Activated B cell treated with CpG ODN at 0.5 μM for 24 hours (primary cell): ENCODE data around the gene ITPR3. TPM values are rescaled to one million over a fixed set of nuclear protein-coding genes. Genes with fewer than 3 reads are reported as not detected.

Experiments used
- ATAC-seq: fragments of 200-7000 bp; cut with Tn5 transposase; one replicate; pipeline ENCODE4 v1.10.0; 2021; ENCODE audit warnings: low read depth, mild to moderate bottlenecking, moderate library complexity
- CTCF ChIA-PET: fragments of 350-600 bp; sonication (Branson Sonifier 250); formaldehyde crosslinking; loops from one replicate; lab custom pipeline; 2021; ENCODE audit warnings: antibody characterized with exemption; lab: Charles Lee
- POLR2A ChIA-PET: fragments of 350-600 bp; sonication (Branson Sonifier 250); formaldehyde crosslinking; loops from one replicate; lab custom pipeline; 2021; ENCODE audit warnings: antibody characterized with exemption; lab: Charles Lee
- DNase-seq: peaks from one replicate; pipeline ENCODE4 v3.0.0; 2022
- H3K27ac Mint-ChIP-seq: one replicate; pipeline ENCODE4 v1.8.0; 2020; ENCODE audit warnings: mixed read lengths
- H3K27me3 Mint-ChIP-seq: one replicate; pipeline ENCODE4 v1.8.0; 2021; ENCODE audit warnings: mixed read lengths
- H3K36me3 Mint-ChIP-seq: one replicate; pipeline ENCODE4 v1.8.0; 2021; ENCODE audit warnings: low read depth, mixed read lengths
- H3K4me1 Mint-ChIP-seq: one replicate; pipeline ENCODE4 v1.8.0; 2021; ENCODE audit warnings: mixed read lengths
- H3K4me3 Mint-ChIP-seq: one replicate; pipeline ENCODE4 v1.8.0; 2020; ENCODE audit warnings: mild to moderate bottlenecking, mixed read lengths
- H3K9me3 Mint-ChIP-seq: one replicate; pipeline ENCODE4 v1.8.0; 2020; ENCODE audit warnings: mixed read lengths
- intact Hi-C: fragments of 100-400 bp; cut with micrococcal nuclease; formaldehyde crosslinking; loops from one replicate; pipeline ENCODE4 v1.15.1; 2024
- total RNA-seq: library from RNA; stranded (reverse); gene quantifications from 2 replicates; pipeline ENCODE4 v1.2.3, GENCODE V29; 2022
- TF ChIP-seq, protein P1 (sequence below): fragments of 200-600 bp; IDR thresholded peaks from one replicate; pipeline ENCODE4 v1.8.0; 2022; ENCODE audit warnings: antibody characterized with exemption, mild to moderate bottlenecking

Gene ITPR3
- total RNA-seq, 1 donor from 2014 or later, result 35.5 TPM

DNA sequence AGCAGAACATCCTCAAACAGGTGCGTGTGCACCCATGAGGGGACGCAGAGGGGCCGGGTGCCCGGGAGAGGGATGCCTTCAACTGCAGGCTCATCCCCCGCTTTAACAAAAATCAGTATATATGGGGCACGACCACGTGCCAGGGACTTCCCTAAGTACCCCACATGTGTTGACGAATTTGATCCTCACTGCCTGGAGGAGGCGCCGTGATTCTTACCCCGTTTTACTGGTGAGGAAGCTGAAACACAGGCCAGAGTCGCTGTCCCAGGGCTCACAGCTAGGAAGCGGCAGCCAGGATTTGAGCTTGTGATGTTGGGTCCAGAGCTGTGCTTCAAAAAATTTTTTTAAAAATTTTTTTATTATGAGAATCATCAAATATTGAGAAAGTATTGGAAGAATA lies 44.8 kb downstream of the ITPR3 start:
- Mint-ChIP-seq H3K27ac (no peak overlapping the region), H3K27me3 (no peaks in the 10 kb centered on the region), H3K4me1 (peaks cover 14% of the 10 kb centered on the region), H3K36me3 (peaks cover 70% of the 10 kb centered on the region), H3K4me3 (no peak overlapping the region), H3K9me3 (no peaks in the 10 kb centered on the region)
- intact Hi-C loops, result no loop called here
- CTCF ChIA-PET, result interaction anchor here (1.5 kb wide), 1 partner anchor 34 kb away, joined by 3 read pairs; no protein-coding TSS in a partner anchor
- TF ChIP-seq, protein P1, sequence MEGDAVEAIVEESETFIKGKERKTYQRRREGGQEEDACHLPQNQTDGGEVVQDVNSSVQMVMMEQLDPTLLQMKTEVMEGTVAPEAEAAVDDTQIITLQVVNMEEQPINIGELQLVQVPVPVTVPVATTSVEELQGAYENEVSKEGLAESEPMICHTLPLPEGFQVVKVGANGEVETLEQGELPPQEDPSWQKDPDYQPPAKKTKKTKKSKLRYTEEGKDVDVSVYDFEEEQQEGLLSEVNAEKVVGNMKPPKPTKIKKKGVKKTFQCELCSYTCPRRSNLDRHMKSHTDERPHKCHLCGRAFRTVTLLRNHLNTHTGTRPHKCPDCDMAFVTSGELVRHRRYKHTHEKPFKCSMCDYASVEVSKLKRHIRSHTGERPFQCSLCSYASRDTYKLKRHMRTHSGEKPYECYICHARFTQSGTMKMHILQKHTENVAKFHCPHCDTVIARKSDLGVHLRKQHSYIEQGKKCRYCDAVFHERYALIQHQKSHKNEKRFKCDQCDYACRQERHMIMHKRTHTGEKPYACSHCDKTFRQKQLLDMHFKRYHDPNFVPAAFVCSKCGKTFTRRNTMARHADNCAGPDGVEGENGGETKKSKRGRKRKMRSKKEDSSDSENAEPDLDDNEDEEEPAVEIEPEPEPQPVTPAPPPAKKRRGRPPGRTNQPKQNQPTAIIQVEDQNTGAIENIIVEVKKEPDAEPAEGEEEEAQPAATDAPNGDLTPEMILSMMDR, result no peak
- POLR2A ChIA-PET, result no interaction called here
- DNase-seq, result no peak
- ATAC-seq, result no peak

DNA sequence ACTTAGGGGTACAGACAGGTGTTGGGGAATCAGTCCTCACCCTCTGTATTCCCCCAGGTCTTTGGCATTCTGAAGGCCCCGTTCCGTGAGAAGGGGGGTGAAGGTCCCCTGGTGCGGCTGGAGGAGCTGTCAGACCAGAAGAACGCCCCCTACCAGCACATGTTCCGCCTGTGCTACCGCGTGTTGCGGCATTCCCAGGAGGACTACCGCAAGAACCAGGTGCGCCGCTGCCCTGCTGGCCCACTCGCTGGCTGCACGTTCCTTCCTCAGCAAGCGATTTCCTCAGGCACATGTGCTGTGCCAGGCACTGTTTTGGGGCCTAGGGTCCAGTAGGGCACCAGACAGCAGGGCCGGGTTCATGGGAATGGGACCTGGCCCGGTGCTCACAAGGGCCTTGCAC lies 46.0 kb downstream of the ITPR3 start:
- H3K9me3 Mint-ChIP-seq, result no peaks in the 10 kb centered on the region
- H3K27ac Mint-ChIP-seq, result no peak overlapping the region
- ATAC-seq (no peak), DNase-seq (no peak)
- peaks cover 74% of the 10 kb centered on the region for H3K36me3 Mint-ChIP-seq
- ChIA-PET CTCF (interaction anchor here (0.9 kb wide), 1 partner anchor 34 kb away, joined by 3 read pairs; no protein-coding TSS in a partner anchor), POLR2A (interaction anchor here (1.0 to 1.2 kb wide), 2 partner anchors 45 to 77 kb away, joined by 3 read pairs; no protein-coding TSS in a partner anchor)
- TF ChIP-seq, protein P1, result no peak
- peaks cover 14% of the 10 kb centered on the region for H3K4me1 Mint-ChIP-seq
- H3K4me3 Mint-ChIP-seq, result no peak overlapping the region
- H3K27me3 Mint-ChIP-seq, result no peaks in the 10 kb centered on the region
- intact Hi-C loops, result no loop called here

GRCh38 chr6:33667776-33668175 lies 46.7 kb downstream of the ITPR3 start:
- POLR2A ChIA-PET, result interaction anchor here (1.0 to 1.2 kb wide), 2 partner anchors 44 to 78 kb away, joined by 3 read pairs; no protein-coding TSS in a partner anchor
- Mint-ChIP-seq H3K36me3 (peaks cover 78% of the 10 kb centered on the region), H3K27me3 (no peaks in the 10 kb centered on the region), H3K27ac (no peak overlapping the region), H3K4me1 (peaks cover 14% of the 10 kb centered on the region), H3K9me3 (no peaks in the 10 kb centered on the region), H3K4me3 (no peak overlapping the region)
- ATAC-seq (no peak), DNase-seq (no peak)
- CTCF ChIA-PET, result no interaction called here
- intact Hi-C loops, result no loop called here
- TF ChIP-seq, protein P1, result no peak

DNA sequence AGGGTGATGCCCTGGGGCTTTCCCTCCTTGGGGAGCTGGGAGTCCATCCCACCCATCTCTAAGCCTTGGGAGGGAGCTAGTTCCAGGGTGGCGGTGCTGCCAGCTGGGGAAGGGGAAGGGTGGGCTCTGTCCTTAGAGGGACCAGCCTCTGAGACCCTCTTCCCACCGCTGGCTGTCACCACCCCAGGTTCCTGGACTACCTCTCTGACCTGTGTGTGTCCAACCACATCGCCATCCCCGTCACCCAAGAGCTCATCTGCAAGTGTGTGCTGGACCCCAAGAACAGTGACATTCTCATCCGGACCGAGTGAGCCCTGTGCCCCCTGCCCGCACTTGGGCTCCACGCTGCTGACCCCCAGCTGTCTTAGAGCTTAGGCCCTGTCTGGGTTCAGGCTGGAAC lies 47.2 kb downstream of the ITPR3 start:
- Mint-ChIP-seq H3K27ac (peak overlapping the region; percentile 65), H3K4me3 (no peak overlapping the region), H3K36me3 (peaks cover 79% of the 10 kb centered on the region), H3K27me3 (no peaks in the 10 kb centered on the region), H3K9me3 (no peaks in the 10 kb centered on the region), H3K4me1 (peaks cover 14% of the 10 kb centered on the region)
- ChIA-PET CTCF (no interaction called here), POLR2A (interaction anchor here (0.6 to 1.2 kb wide), 2 partner anchors 78 to 236 kb away, joined by 3 read pairs; no protein-coding TSS in a partner anchor)
- TF ChIP-seq, protein P1, result no peak
- ATAC-seq, result no peak
- intact Hi-C loops, result no loop called here
- DNase-seq, result no peak

DNA sequence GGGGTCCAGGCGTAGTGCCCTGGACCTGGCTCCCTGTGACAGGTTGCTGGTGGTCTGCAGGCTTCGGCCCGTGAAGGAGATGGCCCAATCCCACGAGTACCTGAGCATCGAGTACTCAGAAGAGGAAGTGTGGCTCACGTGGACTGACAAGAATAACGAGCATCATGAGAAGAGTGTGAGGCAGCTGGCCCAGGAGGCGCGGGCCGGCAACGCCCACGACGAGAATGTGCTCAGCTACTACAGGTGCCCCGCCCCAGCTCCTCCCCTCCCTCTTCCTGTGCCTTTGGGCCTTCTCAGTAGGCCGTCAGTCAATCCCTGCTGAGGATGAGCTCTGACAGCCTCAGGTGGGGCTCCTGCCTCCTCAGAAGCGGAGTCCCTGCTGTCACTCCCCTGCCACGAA lies 47.8 kb downstream of the ITPR3 start:
- Mint-ChIP-seq H3K27me3 (no peaks in the 10 kb centered on the region), H3K36me3 (peaks cover 79% of the 10 kb centered on the region), H3K27ac (peak overlapping the region; percentile 65), H3K4me1 (peaks cover 14% of the 10 kb centered on the region), H3K9me3 (no peaks in the 10 kb centered on the region), H3K4me3 (no peak overlapping the region)
- TF ChIP-seq, protein P1, result no peak
- ChIA-PET POLR2A (interaction anchor here (0.6 kb wide), 1 partner anchor 237 kb away, joined by 3 read pairs; no protein-coding TSS in a partner anchor), CTCF (no interaction called here)
- ATAC-seq, result peak; percentile 91
- intact Hi-C loops, result loop anchor here (1.0 kb wide), 1 partner anchor 31 kb away; no protein-coding TSS in a partner anchor
- no peak for DNase-seq
